GM10248 (cell line): Measurements from ENCODE around the gene HOXD9.
A peak's percentile ranks its signal among the peaks of the same experiment; 100 is the strongest.

Source experiments
- CTCF ChIA-PET: fragments of 300-600 bp; sonication (Branson Sonifier 250); formaldehyde crosslinking; extraction: SDS; loops from one replicate; lab custom pipeline; 2021; ENCODE audit warnings: antibody characterized with exemption; lab: Yijun Ruan, JAX
- POLR2A ChIA-PET: fragments of 350-650 bp; sonication (Branson Sonifier 250); formaldehyde crosslinking; extraction: SDS; loops from one replicate; lab custom pipeline; 2020; ENCODE audit warnings: antibody characterized with exemption; lab: Yijun Ruan, JAX
- DNase-seq: peaks from one replicate; pipeline ENCODE4 v3.0.0; 2012; ENCODE audit errors: extremely low spot score
- CTCF ChIP-seq: IDR thresholded peaks from 2 replicates; pipeline ENCODE4 v1.5.1; 2012; ENCODE audit warnings: mild to moderate bottlenecking, low read depth; ENCODE audit errors: extremely low read depth, missing control alignments, control extremely low read depth

Gene HOXD9

GRCh38 chr2:176078541-176079284 lies 43.8 kb upstream of the HOXD9 start:
- POLR2A ChIA-PET: no interaction called here
- DNase-seq: no peak
- no peak for TF ChIP-seq CTCF
- CTCF ChIA-PET: no interaction called here

GRCh38 chr2:176079285-176079830 lies 43.2 kb upstream of the HOXD9 start:
- CTCF ChIA-PET: no interaction called here
- no peak for DNase-seq
- TF ChIP-seq CTCF: no peak
- POLR2A ChIA-PET: no interaction called here

- POLR2A ChIA-PET: no interaction called here
- CTCF ChIA-PET: interaction anchor here (0.8 to 1.3 kb wide), 3 partner anchors 47 to 571 kb away, joined by 3 to 4 read pairs (median 3); no protein-coding TSS in a partner anchor
- TF ChIP-seq CTCF: peak; percentile 30
- peak; percentile 62 for DNase-seq
These were observed 42.5 kb upstream of the HOXD9 start for GRCh38 chr2:176079831-176080539.

- POLR2A ChIA-PET: no interaction called here
- DNase-seq: no peak
- TF ChIP-seq CTCF: no peak
- CTCF ChIA-PET: interaction anchor here (0.8 to 1.3 kb wide), 3 partner anchors 46 to 570 kb away, joined by 3 to 4 read pairs (median 3); no protein-coding TSS in a partner anchor
These were observed 41.8 kb upstream of the HOXD9 start for GRCh38 chr2:176080540-176081375.

GRCh38 chr2:176081376-176081836 lies 41.1 kb upstream of the HOXD9 start:
- POLR2A ChIA-PET: no interaction called here
- TF ChIP-seq CTCF: no peak
- DNase-seq: no peak
- CTCF ChIA-PET: interaction anchor here (1.1 kb wide), 1 partner anchor 46 kb away, joined by 4 read pairs; no protein-coding TSS in a partner anchor
